HL-60 (cell line): ENCODE results near the gene WWOX.

Experiments used
- GABPA ChIP-seq: IDR thresholded peaks from 2 replicates; pipeline ENCODE4 v1.6.1; 2012; ENCODE audit warnings: low read depth
- POLR2AphosphoS5 ChIP-seq: IDR thresholded peaks from 2 replicates; pipeline ENCODE4 v1.6.1; 2012; ENCODE audit warnings: low read depth
- REST ChIP-seq: IDR thresholded peaks from 2 replicates; pipeline ENCODE4 v1.6.1; 2012; ENCODE audit warnings: low read depth; ENCODE audit not compliant: insufficient replicate concordance
- SPI1 ChIP-seq: IDR thresholded peaks from 2 replicates; pipeline ENCODE4 v1.6.1; 2012; ENCODE audit warnings: low read depth, mild to moderate bottlenecking, borderline replicate concordance
- TF ChIP-seq, protein P1 (sequence below): IDR thresholded peaks from one replicate; pipeline ENCODE4 v1.5.1; 2011; ENCODE audit warnings: low read length, control low read depth, inconsistent platforms; ENCODE audit not compliant: insufficient read depth

DNA sequence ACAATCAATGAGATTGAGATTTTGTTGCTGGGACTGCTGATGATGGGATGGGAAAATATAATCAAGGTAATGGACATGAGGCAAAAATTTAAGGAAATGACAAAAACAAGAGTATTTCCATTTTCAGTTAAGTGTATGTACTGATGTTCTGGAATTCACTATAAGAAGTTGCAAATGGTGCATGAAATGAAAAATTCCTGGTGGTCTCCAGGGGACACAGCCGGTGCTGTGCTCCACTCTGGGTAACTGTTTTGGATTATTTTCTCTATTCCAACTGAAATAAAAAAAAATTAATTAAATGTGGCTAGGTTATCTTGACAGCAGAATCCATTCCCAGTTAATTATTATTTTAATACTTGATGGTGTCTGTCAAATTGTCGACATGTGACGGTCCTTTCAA, 305.6 kb downstream of the WWOX start:
- TF ChIP-seq, protein P1, sequence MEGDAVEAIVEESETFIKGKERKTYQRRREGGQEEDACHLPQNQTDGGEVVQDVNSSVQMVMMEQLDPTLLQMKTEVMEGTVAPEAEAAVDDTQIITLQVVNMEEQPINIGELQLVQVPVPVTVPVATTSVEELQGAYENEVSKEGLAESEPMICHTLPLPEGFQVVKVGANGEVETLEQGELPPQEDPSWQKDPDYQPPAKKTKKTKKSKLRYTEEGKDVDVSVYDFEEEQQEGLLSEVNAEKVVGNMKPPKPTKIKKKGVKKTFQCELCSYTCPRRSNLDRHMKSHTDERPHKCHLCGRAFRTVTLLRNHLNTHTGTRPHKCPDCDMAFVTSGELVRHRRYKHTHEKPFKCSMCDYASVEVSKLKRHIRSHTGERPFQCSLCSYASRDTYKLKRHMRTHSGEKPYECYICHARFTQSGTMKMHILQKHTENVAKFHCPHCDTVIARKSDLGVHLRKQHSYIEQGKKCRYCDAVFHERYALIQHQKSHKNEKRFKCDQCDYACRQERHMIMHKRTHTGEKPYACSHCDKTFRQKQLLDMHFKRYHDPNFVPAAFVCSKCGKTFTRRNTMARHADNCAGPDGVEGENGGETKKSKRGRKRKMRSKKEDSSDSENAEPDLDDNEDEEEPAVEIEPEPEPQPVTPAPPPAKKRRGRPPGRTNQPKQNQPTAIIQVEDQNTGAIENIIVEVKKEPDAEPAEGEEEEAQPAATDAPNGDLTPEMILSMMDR, result no peak
- TF ChIP-seq SPI1 (no peak), GABPA (no peak), REST (no peak), POLR2AphosphoS5 (no peak)
